GM21447 (cell line): ENCODE measurements around the gene TEAD3.
A peak's percentile ranks its signal among the peaks of the same experiment; 100 is the strongest.
"Not testable (repeated sequence)": the region's sequence is repeated elsewhere in the genome, so short reads cannot be mapped to it uniquely, and the experiment has no call there.

Source experiments
- ATAC-seq: cut with Tn5 transposase; IDR thresholded peaks from one replicate; pipeline ENCODE4 v1.9.1; 2021; ENCODE audit not compliant: unreplicated experiment

Gene TEAD3

DNA sequence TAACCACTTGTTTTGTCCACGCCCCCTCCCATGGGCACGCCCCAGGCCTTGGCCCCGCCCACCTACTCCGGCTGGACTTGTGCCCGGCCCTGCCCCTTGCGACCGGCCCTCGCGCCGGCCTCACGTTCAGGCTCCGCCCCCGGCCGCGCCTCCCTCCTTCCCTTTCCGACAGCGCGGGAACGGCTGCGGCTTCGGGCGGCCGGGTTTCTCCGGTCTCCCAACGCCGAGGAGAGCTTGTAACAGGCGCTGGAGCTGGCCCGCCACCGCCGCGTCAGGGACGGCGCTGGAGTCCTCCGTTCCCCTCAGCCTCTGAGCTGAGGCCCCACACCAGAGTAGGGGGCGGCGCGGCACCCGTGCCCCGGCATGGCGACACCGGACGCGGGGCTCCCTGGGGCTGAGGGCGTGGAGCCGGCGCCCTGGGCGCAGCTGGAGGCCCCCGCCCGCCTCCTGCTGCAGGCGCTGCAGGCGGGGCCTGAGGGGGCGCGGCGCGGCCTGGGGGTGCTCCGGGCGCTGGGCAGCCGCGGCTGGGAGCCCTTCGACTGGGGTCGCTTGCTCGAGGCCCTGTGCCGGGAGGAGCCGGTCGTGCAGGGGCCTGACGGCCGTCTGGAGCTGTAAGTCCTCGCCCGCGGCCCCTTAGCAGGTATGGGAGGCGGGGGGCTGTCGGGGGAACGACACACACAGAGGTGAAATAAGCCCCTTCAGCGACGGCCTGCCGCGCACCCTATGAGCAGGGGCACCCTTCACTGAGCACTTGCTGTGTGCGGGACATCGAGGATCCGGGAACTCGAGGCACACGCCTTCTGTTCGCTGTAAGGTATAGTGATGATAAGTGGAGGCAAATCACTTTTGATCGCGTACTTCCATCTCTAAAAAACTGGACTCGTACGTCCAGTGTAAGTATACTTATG is 44.4 kb downstream of the TEAD3 start, which contains the start of gene FANCE:
TSS of gene FANCE (plus strand) at position 156 of the 908 bp plus-strand sequence. CDS start at position 364, 208 bp downstream.
- peak; percentile 84 for ATAC-seq

DNA sequence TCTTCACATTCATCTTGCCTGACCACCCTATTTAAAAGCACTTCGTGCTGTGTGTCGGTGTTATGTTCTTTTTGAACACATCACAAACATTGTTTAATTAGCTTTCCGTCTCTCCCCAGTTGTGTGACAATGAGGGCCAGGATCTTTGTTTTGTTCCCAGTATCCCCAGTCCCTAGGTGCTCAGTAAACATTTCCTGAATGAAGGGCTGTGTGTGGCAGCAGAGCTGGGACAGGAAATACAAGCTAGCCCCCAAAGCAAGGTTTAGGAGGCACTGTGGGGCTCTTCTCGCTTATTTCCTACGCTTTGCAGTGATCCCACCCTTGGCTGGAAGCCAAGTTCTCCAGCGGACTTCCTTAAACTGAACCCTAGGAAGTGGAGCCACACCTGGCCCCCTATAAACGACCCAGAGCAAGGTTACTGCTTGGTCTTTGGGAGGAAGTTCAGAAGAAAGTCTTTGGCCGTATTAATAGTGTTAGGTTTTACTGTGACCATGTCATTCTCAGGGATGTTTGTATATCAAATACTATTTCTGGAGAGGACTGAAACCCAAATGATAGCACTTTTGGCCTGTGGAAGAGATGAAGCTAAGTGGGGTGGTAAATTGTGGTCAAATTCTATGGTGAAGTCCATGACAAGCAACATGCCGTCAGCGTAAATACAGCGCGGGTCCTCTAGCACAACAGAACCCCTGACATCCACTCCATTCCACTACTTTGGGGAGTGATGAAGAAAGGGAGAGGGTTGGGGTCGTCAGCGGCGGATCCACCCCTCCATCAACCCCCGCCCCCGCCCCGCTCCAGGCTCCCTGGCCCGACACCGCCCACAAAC is 45.3 kb downstream of the TEAD3 start:
- ATAC-seq: no peak

DNA sequence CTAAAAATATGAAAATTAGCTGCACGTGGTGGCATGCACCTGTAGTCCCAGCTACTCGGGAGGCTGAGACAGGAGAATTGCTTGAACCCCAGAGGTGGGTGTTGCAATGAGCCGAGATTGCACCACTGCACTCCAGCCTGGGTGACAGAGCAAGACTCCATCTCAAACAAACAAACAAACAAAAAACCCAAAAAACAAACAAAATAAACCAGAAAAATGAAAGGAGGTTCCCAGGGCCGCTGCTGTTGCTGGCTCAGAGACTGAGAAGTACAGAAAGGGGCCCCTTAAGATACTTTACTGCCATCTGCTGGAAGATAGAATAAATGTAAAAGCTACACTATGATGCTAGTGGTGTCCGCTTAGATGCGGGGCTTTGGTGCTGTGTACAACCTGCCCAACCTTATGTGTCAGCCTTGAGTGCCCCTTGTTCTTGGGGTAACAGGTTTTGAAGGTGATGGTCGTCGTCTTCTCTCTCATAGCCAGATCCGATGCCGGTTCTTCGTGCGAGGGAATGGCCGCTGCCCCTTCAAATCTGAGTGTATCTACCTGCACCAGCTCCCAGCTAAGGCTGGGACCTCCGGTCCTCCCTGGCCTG is 47.5 kb downstream of the TEAD3 start:
- no peak for ATAC-seq

DNA sequence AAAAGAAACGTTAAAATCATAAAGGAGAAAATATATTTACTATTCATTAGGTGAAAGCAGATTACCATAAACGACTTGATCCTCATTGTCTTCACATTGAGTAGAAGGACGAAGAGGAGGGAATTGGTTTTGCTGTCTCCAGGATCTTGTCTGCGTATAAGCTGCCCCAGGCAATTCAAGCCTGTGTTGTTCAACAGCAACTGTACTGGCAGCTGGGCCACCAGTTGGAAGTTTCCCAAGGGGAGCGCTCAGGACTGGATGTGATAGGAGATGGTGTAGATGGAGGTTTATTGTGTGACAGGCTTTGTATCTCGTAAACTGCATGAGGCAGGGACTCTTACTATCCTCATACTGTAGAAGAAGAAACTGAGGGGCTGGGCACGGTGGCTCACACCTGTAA is 48.7 kb downstream of the TEAD3 start:
- ATAC-seq: no peak

DNA sequence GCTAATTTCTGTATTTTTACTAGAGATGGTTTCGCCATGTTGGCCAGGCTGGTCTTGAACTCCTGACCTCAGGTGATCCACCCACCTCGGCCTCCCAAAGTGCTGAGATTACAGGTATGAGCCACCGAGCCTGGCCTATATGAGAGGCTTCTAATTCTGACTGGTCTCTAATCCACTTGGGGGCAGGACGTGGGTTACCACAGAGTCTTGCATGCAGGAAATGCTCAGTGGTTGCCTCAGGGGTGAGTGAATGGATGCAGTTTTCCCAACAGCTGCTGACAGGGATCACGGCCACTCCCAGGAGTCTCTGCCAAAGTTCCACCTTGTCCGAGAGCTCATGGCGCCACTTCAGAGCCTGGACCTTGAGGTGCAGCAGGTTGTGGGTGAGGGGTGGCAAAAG is 51.2 kb downstream of the TEAD3 start:
- no peak for ATAC-seq

DNA sequence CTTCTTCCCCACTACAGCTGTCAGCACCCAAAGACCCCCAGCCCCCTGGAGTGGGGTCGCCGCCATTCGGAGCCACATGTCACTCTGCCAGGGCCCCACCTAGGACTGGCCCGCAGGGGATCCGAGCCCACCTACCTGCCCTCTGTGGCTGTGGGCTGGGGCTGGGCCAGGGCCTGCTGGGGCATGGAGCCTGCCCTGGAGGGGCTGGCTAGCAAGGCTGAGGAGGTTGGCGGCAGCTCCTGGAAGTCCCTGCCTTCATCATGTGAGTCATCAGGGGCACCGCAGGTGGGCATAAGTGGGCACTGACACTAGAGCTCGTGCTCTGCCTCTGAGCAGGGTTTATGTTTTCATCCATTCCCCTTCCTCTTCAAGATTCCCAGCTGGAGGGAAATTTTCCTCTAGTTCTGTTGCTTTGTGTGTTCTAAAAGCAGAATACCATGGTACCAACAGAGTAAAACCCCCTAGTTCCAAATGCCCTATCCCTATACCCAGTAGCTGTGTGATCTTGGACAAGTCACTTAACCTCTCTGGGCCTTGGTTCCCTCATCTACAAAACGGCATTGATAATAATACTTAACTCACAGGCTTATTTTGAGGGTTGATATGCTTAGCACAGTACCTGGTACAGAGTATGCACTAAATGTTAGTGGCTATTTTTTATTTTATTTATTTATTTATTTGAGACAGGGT is 53.4 kb downstream of the TEAD3 start:
- ATAC-seq: no peak

DNA sequence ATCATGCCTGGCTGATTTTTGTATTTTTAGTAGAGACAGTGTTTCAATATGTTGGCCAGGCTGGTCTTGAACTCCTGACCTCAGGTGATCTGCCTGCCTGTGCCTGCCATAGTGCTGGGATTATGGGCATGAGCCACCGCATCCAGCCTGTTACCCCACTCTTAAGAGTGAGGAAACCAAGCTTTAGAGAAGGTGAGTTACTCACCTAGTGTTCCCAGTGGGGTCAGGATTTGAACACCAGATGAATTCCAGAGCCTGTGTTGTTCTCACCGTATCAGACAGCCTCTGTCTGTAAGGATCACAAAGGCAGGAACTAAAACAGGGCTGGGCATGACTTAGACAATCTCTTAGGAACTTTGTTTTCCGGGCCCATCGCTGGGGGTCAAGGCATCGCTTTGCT is 54.2 kb downstream of the TEAD3 start:
- no peak for ATAC-seq

DNA sequence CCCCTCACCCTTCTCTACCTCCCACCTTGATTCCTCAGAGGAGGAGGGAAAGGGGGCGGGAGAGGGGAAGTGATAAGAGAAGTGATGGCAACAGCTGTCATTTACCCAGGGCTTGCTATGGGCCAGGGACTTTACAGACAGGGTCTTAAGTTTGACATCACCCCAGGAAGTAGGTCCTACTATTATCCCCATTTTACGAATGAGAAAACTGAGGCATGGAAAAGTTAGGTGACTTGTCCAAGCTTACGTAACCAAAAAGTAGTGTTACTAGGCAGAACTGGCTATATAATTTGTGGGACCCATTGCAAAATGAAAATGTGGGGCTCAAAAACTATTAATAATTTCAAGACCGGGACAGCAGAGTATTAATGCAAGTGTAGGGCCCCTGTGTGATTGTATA is 55.2 kb downstream of the TEAD3 start:
- ATAC-seq: no peak

DNA sequence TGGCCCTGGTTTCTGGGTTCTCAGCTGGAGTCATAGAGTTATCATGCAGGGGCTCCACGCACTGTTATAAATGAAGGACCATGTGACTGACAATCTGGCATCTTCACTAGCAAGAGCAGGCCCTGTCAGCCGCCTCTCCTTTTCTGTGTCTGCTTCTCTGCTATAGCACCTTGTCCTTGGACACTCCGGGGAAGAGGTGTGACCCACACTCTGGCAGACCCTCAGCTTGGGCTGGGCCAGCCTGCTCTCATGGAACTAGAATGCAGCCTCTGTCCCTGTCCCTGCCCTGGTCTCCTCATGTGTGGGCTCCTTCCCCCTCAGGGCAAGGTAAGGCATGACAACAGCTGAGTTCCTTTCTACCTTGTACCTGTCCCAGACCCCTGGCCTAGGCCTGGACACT is 55.7 kb downstream of the TEAD3 start:
- ATAC-seq: no peak

DNA sequence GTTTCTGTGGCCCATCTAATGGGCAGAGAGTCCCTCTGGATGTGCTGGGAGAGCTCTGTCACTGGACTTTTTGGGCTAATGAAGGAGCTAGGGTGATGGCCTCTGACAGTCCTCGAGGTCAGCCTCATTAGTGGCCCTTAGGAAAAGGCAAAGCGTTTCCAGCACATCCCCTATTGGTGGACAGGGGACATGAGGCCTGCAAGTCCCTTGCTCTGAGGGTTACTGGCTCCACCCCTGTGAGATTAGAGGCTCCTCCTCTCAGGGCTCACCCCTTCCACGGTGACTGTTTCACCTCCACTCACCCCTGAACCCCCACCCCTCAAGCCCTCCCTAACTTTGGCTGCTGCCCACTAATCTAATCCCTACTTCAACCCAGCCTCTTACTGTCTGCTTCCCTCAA is 57.6 kb downstream of the TEAD3 start:
- no peak for ATAC-seq

DNA sequence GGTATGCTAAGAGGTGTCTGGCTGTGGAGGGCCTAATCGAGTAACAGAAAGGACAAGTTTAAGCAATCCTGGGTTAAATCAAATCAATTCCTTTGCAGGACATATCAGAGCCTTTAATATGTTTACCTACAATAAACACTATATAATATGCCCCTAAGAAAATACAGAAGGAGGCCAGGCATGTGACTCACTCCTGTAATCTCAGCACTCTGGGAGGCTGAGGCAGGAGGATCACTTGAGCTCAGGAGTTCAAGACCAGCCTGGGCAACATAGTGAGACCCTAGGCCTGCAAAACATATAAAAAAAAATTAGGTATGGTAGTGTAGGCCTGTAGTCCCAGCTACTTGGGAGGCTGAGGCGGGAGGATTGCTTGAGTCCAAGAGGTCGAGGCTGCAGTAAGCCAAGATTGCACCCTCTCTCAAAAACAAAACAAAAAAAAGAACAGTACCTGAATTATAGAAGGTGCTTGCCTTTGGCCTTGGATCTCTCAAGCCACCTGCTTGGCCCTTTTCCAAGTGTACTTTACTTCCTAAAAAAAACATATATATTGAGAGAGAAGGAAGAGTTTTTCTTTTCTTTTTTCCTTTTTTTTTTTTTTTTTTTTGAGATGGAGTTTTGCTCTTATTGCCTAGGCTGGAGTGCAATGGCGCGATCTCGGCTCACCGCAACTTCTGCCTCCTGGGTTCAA is 58.4 kb downstream of the TEAD3 start:
- not testable (repeated sequence) for ATAC-seq

DNA sequence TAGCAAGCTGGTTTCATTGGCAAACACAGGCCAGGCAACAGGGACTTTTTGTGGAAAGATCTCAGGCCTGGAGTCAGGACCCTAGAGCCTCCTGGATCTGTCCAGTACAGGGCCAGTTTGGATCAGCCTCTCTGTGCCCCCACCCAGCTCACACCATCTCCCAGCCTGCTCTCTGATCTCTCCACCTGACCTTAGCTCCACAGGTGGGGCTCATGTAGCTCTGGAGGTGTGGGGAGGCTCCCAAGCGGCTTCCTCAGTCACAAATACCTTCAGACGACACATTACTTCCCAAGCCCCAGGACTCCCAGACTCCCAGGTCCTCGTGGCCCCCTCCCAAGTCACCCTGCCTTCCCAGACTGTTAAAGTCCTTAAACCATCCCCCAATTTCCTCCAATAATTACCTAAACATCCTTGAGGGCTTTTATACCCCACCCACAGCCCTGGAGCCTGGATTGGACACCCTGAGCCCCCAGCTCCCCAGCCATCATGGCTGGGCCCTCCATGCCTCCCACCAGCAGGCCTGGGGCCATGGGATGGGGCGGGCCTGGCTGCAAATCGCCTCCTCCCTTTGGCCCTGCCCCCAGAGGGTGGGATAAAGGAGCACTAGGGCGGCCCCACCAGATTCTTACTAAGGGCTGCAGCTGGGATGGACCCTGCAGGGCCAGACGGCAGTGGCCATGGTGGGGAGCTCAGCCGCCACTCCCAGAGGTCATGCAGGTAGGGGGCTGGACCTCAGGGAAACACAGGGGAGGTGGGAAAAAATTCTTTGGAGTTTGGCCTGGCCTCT is 60.6 kb downstream of the TEAD3 start:
- no peak for ATAC-seq

DNA sequence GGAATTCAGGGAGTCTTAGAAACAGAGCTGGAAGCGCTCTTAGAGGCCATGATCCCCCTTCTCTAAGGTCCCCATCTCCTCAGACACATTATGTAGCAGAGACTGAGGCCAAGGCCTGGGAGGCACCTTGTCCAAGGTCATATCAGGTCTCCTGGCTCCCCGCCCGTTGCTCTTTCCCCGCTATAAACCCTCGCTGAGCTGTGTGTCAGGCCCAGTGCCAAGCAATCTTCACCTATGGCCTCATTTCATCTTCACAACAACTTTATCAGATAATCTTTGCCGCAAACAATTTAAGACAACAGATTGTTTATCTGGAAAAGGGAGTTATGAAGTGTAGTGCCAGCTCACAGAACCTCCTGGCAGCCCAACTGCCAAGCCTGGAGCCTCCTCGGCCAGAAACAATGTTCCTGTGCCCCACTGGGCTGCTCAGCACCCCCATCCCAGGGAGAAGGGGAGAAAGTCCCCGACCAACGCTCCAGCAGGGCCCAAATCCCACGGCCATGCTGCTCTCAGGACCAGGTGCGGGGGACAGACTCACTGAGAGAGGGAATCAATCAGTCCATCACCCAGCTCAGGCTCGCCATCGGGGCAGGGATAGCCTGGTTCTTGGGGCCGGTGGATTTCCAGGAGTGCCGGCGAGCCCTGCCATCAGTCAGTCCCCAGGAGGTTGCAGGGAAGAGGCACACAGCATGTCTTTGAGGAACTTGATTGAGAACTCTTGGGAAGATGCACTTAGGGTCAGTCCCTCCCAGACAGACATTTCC is 61.6 kb downstream of the TEAD3 start:
- no peak for ATAC-seq

DNA sequence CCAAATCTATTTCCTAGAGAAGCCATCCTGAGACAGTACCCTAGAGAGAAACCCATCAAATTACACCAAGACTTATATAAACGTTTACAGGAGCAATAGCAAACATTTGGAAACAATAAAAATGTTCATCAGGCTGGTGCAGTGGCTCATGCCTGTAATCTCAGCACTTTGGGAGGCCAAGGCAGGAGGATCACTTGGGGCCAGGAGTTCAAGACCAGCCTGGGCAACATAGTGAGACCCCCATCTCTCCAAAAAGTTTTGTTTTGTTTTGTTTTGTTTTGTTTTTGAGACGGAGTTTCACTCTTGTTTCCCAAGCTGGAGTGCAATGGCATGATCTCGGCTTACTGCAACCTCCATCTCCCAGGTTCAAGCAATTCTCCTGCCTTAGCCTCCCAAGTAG is 64.2 kb downstream of the TEAD3 start:
- ATAC-seq: not testable (repeated sequence)

DNA sequence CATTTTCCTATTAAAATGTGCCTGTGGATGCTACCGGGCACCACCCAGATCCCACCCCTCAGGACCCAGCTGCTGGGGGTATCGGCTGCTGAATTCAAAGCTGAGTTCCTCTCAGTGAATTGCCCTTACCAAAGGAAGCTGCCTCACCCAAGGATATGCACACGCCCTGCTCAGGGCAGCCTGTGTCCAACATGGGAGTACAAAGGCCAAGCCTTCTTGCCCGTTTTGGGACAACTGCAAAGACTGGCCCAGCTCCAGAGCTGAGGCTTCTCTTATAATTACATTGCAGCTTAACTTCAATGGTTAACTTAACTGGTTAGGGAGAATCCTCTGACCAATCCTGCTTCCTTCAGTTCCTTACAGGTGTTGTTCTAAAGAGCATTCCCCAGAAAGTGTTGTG is 64.6 kb downstream of the TEAD3 start:
- ATAC-seq: no peak

DNA sequence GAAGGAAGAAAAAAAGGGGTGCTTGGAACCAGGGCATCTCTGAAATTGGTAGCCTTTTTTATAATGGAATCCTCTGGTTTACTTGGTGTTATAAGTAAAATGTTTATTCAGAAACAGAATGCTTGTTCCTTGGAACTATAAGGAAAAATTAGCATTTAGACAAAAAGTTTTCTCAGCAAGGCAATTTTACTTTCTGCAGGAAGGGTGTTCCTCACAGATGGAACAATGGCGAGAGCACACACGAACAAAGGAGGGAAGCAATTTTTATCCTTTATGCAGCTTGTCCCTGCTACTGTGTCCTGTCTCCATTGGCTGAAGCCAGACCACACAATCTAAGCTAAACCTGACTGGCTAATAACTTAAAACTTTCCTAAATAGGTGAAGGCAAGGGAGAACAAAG is 67.4 kb downstream of the TEAD3 start:
- ATAC-seq: no peak

DNA sequence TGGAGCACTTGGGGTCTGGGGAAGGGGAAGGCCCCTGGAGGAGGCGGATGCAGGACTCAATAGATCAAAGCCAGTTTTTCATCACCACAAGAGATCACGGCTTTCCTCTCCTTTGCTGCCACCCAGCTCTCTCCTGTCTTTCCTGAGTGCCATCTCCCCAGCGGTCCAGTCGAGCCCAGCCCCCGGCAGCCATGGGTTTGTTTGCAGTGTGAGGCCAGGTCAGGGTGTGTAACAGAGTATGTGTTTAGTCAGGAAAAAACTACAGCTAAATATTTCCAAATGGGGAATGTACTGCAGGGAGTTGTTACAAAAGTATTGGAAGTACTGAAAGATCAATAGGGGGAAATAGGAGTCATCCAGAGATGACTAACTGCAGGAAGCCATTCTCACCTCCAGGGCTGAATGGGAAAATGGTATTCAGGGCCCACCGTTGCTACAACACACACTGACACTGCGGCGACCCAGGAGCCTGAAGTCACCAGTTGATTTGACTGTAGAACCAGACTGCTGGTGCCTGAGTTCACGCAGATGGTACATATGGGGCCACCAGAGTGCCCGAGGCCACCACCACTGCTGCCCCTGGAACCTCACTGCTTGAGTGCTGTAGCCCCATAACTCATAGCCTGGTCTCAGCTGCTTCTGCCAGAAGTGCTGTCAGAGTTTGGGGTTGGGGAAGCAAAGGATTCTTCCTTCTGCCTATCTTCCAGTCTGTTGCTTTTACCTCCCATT is 68.3 kb downstream of the TEAD3 start:
- ATAC-seq: no peak

DNA sequence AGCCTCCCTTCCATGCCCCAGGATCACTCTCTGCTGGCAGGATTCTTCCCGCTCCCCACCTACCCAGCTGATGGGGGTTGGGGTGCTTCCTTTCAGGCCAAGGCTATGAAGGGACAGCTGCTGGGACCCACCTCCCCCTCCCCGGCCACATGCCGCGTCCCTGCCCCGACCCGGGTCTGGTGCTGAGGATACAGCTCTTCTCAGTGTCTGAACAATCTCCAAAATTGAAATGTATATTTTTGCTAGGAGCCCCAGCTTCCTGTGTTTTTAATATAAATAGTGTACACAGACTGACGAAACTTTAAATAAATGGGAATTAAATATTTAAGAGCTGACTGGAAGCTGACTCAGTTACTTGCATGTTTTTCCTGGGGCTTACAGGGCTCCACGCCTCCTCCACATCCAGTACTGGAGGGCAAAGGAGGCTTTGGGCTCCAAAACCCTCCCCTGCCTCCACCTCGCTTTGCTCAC is 69.0 kb downstream of the TEAD3 start:
- no peak for ATAC-seq
